HEK293T (cell line): ENCODE measurements around the gene AKR1A1.
"Not testable (repeated sequence)": the region's sequence is repeated elsewhere in the genome, so short reads cannot be mapped to it uniquely, and the experiment has no call there.

Source experiments
- CTCF ChIA-PET: fragments of 350-600 bp; formaldehyde crosslinking; extraction: SDS; loops from one replicate; lab custom pipeline; 2021; ENCODE audit warnings: antibody characterized with exemption, inconsistent platforms; lab: Yijun Ruan, JAX
- POLR2A ChIA-PET: fragments of 350-600 bp; formaldehyde crosslinking; extraction: SDS; loops from one replicate; lab custom pipeline; 2020; ENCODE audit warnings: antibody characterized with exemption, inconsistent platforms; lab: Yijun Ruan, JAX
- DNase-seq: peaks from one replicate; pipeline ENCODE4 v3.0.0; 2012; ENCODE audit warnings: mixed read lengths; ENCODE audit errors: extremely low spot score
- ARNT ChIP-seq: fragments of 450-650 bp; IDR thresholded peaks from 2 replicates; pipeline ENCODE4 v1.6.1; 2017; ENCODE audit warnings: mild to moderate bottlenecking
- BHLHE40 ChIP-seq: fragments of 450-650 bp; IDR thresholded peaks from 2 replicates; pipeline ENCODE4 v1.6.1; 2016; ENCODE audit warnings: mild to moderate bottlenecking, moderate library complexity, borderline replicate concordance
- CTBP1 ChIP-seq: fragments of 450-650 bp; IDR thresholded peaks from 2 replicates; pipeline ENCODE4 v1.6.1; 2016; ENCODE audit warnings: borderline replicate concordance
- ELF4 ChIP-seq: fragments of 450-650 bp; IDR thresholded peaks from 2 replicates; pipeline ENCODE4 v1.6.1; 2017; ENCODE audit warnings: antibody characterized with exemption
- FOXA1 ChIP-seq: fragments of 450-650 bp; IDR thresholded peaks from 2 replicates; pipeline ENCODE4 v1.6.1; 2016; ENCODE audit warnings: mild to moderate bottlenecking
- FOXK2 ChIP-seq: fragments of 450-650 bp; IDR thresholded peaks from 2 replicates; pipeline ENCODE4 v1.6.1; 2016; ENCODE audit warnings: mild to moderate bottlenecking
- FOXM1 ChIP-seq: fragments of 450-650 bp; IDR thresholded peaks from 2 replicates; pipeline ENCODE4 v1.6.1; 2017; ENCODE audit warnings: mild to moderate bottlenecking, borderline replicate concordance
- HDGF ChIP-seq: fragments of 450-650 bp; IDR thresholded peaks from 2 replicates; pipeline ENCODE4 v1.6.1; 2017; ENCODE audit warnings: antibody characterized with exemption, borderline replicate concordance
- L3MBTL2 ChIP-seq: fragments of 450-650 bp; conservative IDR thresholded peaks from 2 replicates; pipeline ENCODE4 v1.6.1; 2016; ENCODE audit warnings: mild to moderate bottlenecking
- LEF1 ChIP-seq: fragments of 450-650 bp; IDR thresholded peaks from 2 replicates; pipeline ENCODE4 v1.6.1; 2017; ENCODE audit warnings: mild to moderate bottlenecking, borderline replicate concordance
- NFRKB ChIP-seq: fragments of 450-650 bp; IDR thresholded peaks from 2 replicates; pipeline ENCODE4 v1.6.1; 2016; ENCODE audit warnings: mild to moderate bottlenecking, moderate library complexity
- PKNOX1 ChIP-seq: fragments of 450-650 bp; IDR thresholded peaks from 2 replicates; pipeline ENCODE4 v1.6.1; 2016
- SP1 ChIP-seq: fragments of 450-650 bp; IDR thresholded peaks from 2 replicates; pipeline ENCODE4 v1.6.1; 2017
- SUZ12 ChIP-seq: fragments of 450-650 bp; IDR thresholded peaks from 2 replicates; pipeline ENCODE4 v1.6.1; 2016; ENCODE audit warnings: mild to moderate bottlenecking
- TARDBP ChIP-seq: fragments of 450-650 bp; IDR thresholded peaks from 2 replicates; pipeline ENCODE4 v1.6.1; 2016
- ZNF384 ChIP-seq: fragments of 450-650 bp; IDR thresholded peaks from 2 replicates; pipeline ENCODE4 v1.6.1; 2016

AKR1A1 gene

GRCh38 chr1:45516036-45516435 lies 34.6 kb upstream of the AKR1A1 start:
- no peak for TF ChIP-seq FOXA1
- CTCF ChIA-PET: interaction anchor here (1.0 kb wide), 1 partner anchor 54 kb away, joined by 4 read pairs; no protein-coding TSS in a partner anchor
- no peak for DNase-seq
- POLR2A ChIA-PET: interaction anchor here (1.0 kb wide), 1 partner anchor 16 kb away, joined by 3 read pairs; the partner anchor contains the start of genes CCDC163 and MMACHC

- ChIA-PET POLR2A (no interaction called here), CTCF (interaction anchor here (1.0 kb wide), 1 partner anchor 54 kb away, joined by 4 read pairs; no protein-coding TSS in a partner anchor)
- DNase-seq: no peak
- TF ChIP-seq LEF1 (no peak), SUZ12 (no peak), FOXA1 (no peak), BHLHE40 (no peak), FOXK2 (no peak), L3MBTL2 (no peak), SP1 (no peak), ZNF384 (no peak), NFRKB (no peak), ARNT (no peak), HDGF (no peak), ELF4 (no peak), CTBP1 (no peak), TARDBP (no peak), PKNOX1 (no peak), FOXM1 (no peak)
Measured at GRCh38 chr1:45516465-45516864, 34.2 kb upstream of the AKR1A1 start.

- ChIA-PET CTCF (interaction anchor here (0.7 to 2.3 kb wide), 2 partner anchors 51 to 67 kb away, joined by 5 to 7 read pairs; no protein-coding TSS in a partner anchor), POLR2A (interaction anchor here (1.0 to 4.1 kb wide), 4 partner anchors 10 to 178 kb away, joined by 3 to 32 read pairs (median 5); partner anchors contain the start of genes CCDC163, MMACHC, MUTYH and TOE1)
- not testable (repeated sequence) for DNase-seq
Measured at GRCh38 chr1:45518366-45518765, 32.3 kb upstream of the AKR1A1 start.

GRCh38 chr1:45518910-45519309 lies 31.7 kb upstream of the AKR1A1 start:
- ChIA-PET CTCF (interaction anchor here (0.7 to 2.3 kb wide), 3 partner anchors 47 to 67 kb away, joined by 3 to 7 read pairs (median 5); no protein-coding TSS in a partner anchor), POLR2A (interaction anchor here (1.0 to 4.1 kb wide), 4 partner anchors 10 to 179 kb away, joined by 3 to 32 read pairs (median 5); partner anchors contain the start of genes CCDC163, MMACHC, MUTYH and TOE1)
- DNase-seq: no peak
- no peak for TF ChIP-seq CTBP1
- no peak for TF ChIP-seq FOXK2
- no peak for TF ChIP-seq PKNOX1
- no peak for TF ChIP-seq ARNT
- TF ChIP-seq BHLHE40: no peak
- TF ChIP-seq ZNF384: no peak
- TF ChIP-seq NFRKB: no peak
- TF ChIP-seq HDGF: no peak
- no peak for TF ChIP-seq SUZ12
- no peak for TF ChIP-seq ELF4
- TF ChIP-seq TARDBP: no peak
- TF ChIP-seq FOXA1: no peak

DNA sequence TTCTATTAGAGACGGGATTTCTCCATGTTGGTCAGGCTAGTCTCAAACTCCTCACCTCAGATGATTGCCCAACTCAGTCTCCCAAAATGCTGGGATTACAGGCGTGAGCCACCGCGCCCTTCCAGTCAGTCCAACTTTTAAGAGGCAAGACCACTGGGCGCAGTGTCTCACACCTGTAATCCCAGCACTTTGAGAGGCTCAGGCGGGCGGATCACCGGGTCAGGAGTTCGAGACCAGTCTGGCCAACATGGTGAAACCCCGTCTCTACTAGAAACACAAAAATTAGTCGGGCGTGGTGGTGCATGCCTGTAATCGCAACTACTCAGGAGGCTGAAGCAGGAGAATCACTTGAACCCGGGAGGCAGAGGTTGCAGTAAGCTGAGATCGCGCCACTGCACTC lies 30.9 kb upstream of the AKR1A1 start:
- POLR2A ChIA-PET: interaction anchor here (2.6 to 4.1 kb wide), 2 partner anchors 20 to 180 kb away, joined by 17 to 32 read pairs; partner anchors contain the start of genes CCDC163, MMACHC, MUTYH and TOE1
- CTCF ChIA-PET: interaction anchor here (1.1 kb wide), 1 partner anchor 46 kb away, joined by 3 read pairs; no protein-coding TSS in a partner anchor
- not testable (repeated sequence) for DNase-seq

- POLR2A ChIA-PET: interaction anchor here (0.6 to 5.7 kb wide), 38 partner anchors 9 to 800 kb away, joined by 3 to 68 read pairs (median 6); partner anchors contain the start of genes AKR1A1, CCDC163, GPBP1L1 and HECTD3
- CTCF ChIA-PET: interaction anchor here (0.5 to 2.1 kb wide), 5 partner anchors 10 to 507 kb away, joined by 3 to 6 read pairs (median 4); no protein-coding TSS in a partner anchor
- no peak for TF ChIP-seq SUZ12
- no peak for TF ChIP-seq NFRKB
- no peak for TF ChIP-seq PKNOX1
- TF ChIP-seq L3MBTL2: peak; percentile 50; the same call in 1 of the 2 replicates
- TF ChIP-seq FOXA1: no peak
- TF ChIP-seq HDGF: no peak
- TF ChIP-seq ZNF384: no peak
- TF ChIP-seq FOXK2: no peak
- TF ChIP-seq FOXM1: no peak; the same call in 1 of the 2 replicates
- TF ChIP-seq SP1: peak; percentile 87; the same call in 1 of the 2 replicates
- TF ChIP-seq CTBP1: no peak
- no peak for TF ChIP-seq ARNT
- TF ChIP-seq ELF4: peak; percentile 95
- no peak for TF ChIP-seq LEF1
- no peak for TF ChIP-seq TARDBP
- no peak for TF ChIP-seq BHLHE40
- peak; percentile 96 for DNase-seq
Measured at GRCh38 chr1:45521413-45522323, 29.0 kb upstream of the AKR1A1 start, which contains the start of gene PRDX1. Gene PRDX1, minus strand, starts transcription at chr1:45521884. Its CDS starts 2,841 bp downstream, at chr1:45519043.
